ENCODE results near the gene NPAS3. TPM values are rescaled to one million over a fixed set of nuclear protein-coding genes. Genes with fewer than 3 reads are reported as not detected.

The NPAS3 gene
- total RNA-seq, 2 donors from 2014 or later = 0.33 to 0.78 TPM

GRCh38 chr14:33068040-33068439 is 129.4 kb downstream of the NPAS3 start:
- intact Hi-C loops (cut with DNase I) = no loop called here
- ATAC-seq = no peak

GRCh38 chr14:33068626-33069025 is 129.9 kb downstream of the NPAS3 start:
- ATAC-seq (no peak), DNase-seq (no peak)
- Histone ChIP-seq H3K9me3 (no peaks in the 10 kb centered on the region), H3K4me3 (no peak overlapping the region), H3K36me3 (replicated peaks in 1 of 2; ENCODE audit: insufficient read depth in 1 of 2, low read depth in 2 of 2) (no peaks in the 10 kb centered on the region), H3K27me3 (no peaks in the 10 kb centered on the region), H3K27ac (no peak overlapping the region), H3K4me1 (no peaks in the 10 kb centered on the region)
- no peak for TF ChIP-seq POLR2A (IDR thresholded peaks at IDR 0.05)
- TF ChIP-seq, protein P1, sequence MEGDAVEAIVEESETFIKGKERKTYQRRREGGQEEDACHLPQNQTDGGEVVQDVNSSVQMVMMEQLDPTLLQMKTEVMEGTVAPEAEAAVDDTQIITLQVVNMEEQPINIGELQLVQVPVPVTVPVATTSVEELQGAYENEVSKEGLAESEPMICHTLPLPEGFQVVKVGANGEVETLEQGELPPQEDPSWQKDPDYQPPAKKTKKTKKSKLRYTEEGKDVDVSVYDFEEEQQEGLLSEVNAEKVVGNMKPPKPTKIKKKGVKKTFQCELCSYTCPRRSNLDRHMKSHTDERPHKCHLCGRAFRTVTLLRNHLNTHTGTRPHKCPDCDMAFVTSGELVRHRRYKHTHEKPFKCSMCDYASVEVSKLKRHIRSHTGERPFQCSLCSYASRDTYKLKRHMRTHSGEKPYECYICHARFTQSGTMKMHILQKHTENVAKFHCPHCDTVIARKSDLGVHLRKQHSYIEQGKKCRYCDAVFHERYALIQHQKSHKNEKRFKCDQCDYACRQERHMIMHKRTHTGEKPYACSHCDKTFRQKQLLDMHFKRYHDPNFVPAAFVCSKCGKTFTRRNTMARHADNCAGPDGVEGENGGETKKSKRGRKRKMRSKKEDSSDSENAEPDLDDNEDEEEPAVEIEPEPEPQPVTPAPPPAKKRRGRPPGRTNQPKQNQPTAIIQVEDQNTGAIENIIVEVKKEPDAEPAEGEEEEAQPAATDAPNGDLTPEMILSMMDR (IDR thresholded peaks at IDR 0.05) = no peak
- WGBS, 2 donors = 88 to 89% methylated on average over 6 of the region's 6 CpGs
- intact Hi-C loops (cut with DNase I) = no loop called here

More at GRCh38 chr14:33068040-33068439, 129.4 kb downstream of the NPAS3 start:
- TF ChIP-seq, protein P1 (IDR thresholded peaks at IDR 0.05) = no peak
- no peak for TF ChIP-seq POLR2A (IDR thresholded peaks at IDR 0.05)
- no peak for DNase-seq
- no peaks in the 10 kb centered on the region for H3K36me3 ChIP-seq (replicated peaks in 1 of 2; ENCODE audit: insufficient read depth in 1 of 2, low read depth in 2 of 2)
- 94 to 96% methylated on average over 3 of the region's 3 CpGs for WGBS, 2 donors
- no peak overlapping the region for H3K27ac ChIP-seq
- no peaks in the 10 kb centered on the region for H3K4me1 ChIP-seq
- H3K9me3 ChIP-seq = no peaks in the 10 kb centered on the region
- no peaks in the 10 kb centered on the region for H3K27me3 ChIP-seq
- no peak overlapping the region for H3K4me3 ChIP-seq

- H3K36me3 ChIP-seq (replicated peaks in 1 of 2; ENCODE audit: insufficient read depth in 1 of 2, low read depth in 2 of 2) = no peaks in the 10 kb centered on the region
- intact Hi-C loops (cut with DNase I) = no loop called here
- TF ChIP-seq, protein P1 (IDR thresholded peaks at IDR 0.05) = no peak
- no peak for TF ChIP-seq POLR2A (IDR thresholded peaks at IDR 0.05)
- no peaks in the 10 kb centered on the region for H3K4me1 ChIP-seq
- no peaks in the 10 kb centered on the region for H3K9me3 ChIP-seq
- 69 to 77% methylated on average over 5 of the region's 5 CpGs for WGBS, 2 donors
- no peak for ATAC-seq
- no peak for DNase-seq
- H3K27ac ChIP-seq = no peak overlapping the region
- no peaks in the 10 kb centered on the region for H3K27me3 ChIP-seq
- no peak overlapping the region for H3K4me3 ChIP-seq
These were observed 131.8 kb downstream of the NPAS3 start for GRCh38 chr14:33070475-33070874.

DNA sequence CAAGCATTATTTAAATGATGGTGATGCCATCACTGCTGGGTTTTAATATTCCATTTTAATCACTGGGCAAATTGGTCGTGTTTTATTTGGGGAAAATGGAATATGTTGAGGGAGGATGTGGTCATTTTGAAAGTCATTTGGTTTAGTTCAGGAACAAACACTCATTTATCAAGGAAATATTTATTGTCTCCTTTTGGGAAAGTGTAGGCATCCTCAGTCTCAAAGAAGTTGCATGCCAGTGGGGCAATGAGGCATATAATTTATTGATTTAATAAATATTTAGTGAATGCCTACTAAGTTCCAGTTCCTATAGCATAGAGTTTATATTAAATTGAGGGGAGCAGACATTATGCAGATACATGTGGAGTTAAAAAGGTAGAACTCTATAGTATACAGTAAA is 134.3 kb downstream of the NPAS3 start:
- no peaks in the 10 kb centered on the region for H3K27me3 ChIP-seq
- H3K4me3 ChIP-seq = no peak overlapping the region
- no peak for DNase-seq
- no peaks in the 10 kb centered on the region for H3K36me3 ChIP-seq (replicated peaks in 1 of 2; ENCODE audit: insufficient read depth in 1 of 2, low read depth in 2 of 2)
- H3K9me3 ChIP-seq = no peaks in the 10 kb centered on the region
- intact Hi-C loops (cut with DNase I) = no loop called here
- no peaks in the 10 kb centered on the region for H3K4me1 ChIP-seq
- 30 to 52% methylated on average over 1 of the region's 1 CpG for WGBS, 2 donors
- TF ChIP-seq, protein P1 (IDR thresholded peaks at IDR 0.05) = no peak
- TF ChIP-seq POLR2A (IDR thresholded peaks at IDR 0.05) = no peak
- H3K27ac ChIP-seq = no peak overlapping the region
- ATAC-seq = no peak

GRCh38 chr14:33081259-33081658 is 142.6 kb downstream of the NPAS3 start:
- intact Hi-C loops (cut with DNase I) = no loop called here
- TF ChIP-seq POLR2A (IDR thresholded peaks at IDR 0.05) = no peak
- TF ChIP-seq, protein P1 (IDR thresholded peaks at IDR 0.05) = no peak
- Histone ChIP-seq H3K4me3 (no peak overlapping the region), H3K27ac (no peak overlapping the region), H3K9me3 (no peaks in the 10 kb centered on the region), H3K27me3 (no peaks in the 10 kb centered on the region), H3K4me1 (no peaks in the 10 kb centered on the region), H3K36me3 (replicated peaks in 1 of 2; ENCODE audit: insufficient read depth in 1 of 2, low read depth in 2 of 2) (no peaks in the 10 kb centered on the region)
- ATAC-seq (no peak), DNase-seq (no peak)
- 64 to 65% methylated on average over 1 of the region's 1 CpG for WGBS, 2 donors
